Measurements from ENCODE around the gene CHST9. TPM values are rescaled to one million over a fixed set of nuclear protein-coding genes. Genes with fewer than 3 reads are reported as not detected.

Gene CHST9
- total and polyA plus RNA-seq, 2 of the 13 experiments (the other 11 are each of a cell fraction or from before 2014, with no cell fraction given) = 3.2 to 9.6 TPM

DNA sequence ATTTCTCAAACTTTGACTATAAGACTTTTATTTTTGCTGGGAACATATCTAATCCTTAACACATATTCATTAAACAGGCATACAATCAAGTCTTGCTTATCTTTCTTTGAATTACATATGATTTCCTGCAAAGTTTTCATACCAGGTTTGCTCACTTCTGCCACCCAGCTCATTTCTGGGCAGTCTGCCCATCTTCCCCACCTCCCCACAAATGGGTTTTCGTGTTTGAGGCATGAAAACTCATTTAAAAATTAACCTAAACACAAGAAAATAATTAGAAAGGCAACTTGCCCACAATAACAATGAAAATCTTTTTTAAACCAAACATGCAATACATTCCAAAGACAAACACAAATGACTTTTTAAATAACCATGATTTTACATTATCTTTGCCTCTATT lies 3.4 kb downstream of the CHST9 start (continued):
- TF ChIP-seq, protein P1, sequence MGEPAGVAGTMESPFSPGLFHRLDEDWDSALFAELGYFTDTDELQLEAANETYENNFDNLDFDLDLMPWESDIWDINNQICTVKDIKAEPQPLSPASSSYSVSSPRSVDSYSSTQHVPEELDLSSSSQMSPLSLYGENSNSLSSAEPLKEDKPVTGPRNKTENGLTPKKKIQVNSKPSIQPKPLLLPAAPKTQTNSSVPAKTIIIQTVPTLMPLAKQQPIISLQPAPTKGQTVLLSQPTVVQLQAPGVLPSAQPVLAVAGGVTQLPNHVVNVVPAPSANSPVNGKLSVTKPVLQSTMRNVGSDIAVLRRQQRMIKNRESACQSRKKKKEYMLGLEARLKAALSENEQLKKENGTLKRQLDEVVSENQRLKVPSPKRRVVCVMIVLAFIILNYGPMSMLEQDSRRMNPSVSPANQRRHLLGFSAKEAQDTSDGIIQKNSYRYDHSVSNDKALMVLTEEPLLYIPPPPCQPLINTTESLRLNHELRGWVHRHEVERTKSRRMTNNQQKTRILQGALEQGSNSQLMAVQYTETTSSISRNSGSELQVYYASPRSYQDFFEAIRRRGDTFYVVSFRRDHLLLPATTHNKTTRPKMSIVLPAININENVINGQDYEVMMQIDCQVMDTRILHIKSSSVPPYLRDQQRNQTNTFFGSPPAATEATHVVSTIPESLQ (CRISPR knock-in tag; conservative IDR thresholded peaks at IDR 0.05) = no peak
- TF ChIP-seq TCF7L2 (IDR thresholded peaks at IDR 0.05; ENCODE audit: low read depth, low read length) = no peak
- TF ChIP-seq ATAD3A (CRISPR knock-in tag; IDR thresholded peaks at IDR 0.05) = no peak
- no peak for TF ChIP-seq CBX2 (IDR thresholded peaks at IDR 0.05; ENCODE audit: low read depth, low read length)
- no peak for TF ChIP-seq CBX2 (CRISPR knock-in tag; IDR thresholded peaks at IDR 0.05; ENCODE audit: low read depth)
- no peak for TF ChIP-seq NFATC3 (CRISPR knock-in tag; IDR thresholded peaks at IDR 0.05)
- TF ChIP-seq, protein P2, sequence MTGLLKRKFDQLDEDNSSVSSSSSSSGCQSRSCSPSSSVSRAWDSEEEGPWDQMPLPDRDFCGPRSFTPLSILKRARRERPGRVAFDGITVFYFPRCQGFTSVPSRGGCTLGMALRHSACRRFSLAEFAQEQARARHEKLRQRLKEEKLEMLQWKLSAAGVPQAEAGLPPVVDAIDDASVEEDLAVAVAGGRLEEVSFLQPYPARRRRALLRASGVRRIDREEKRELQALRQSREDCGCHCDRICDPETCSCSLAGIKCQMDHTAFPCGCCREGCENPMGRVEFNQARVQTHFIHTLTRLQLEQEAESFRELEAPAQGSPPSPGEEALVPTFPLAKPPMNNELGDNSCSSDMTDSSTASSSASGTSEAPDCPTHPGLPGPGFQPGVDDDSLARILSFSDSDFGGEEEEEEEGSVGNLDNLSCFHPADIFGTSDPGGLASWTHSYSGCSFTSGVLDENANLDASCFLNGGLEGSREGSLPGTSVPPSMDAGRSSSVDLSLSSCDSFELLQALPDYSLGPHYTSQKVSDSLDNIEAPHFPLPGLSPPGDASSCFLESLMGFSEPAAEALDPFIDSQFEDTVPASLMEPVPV (CRISPR knock-in tag; IDR thresholded peaks at IDR 0.05) = no peak
- no peak for TF ChIP-seq IRF2 (CRISPR knock-in tag; IDR thresholded peaks at IDR 0.05)
- TF ChIP-seq ZNF660 (CRISPR knock-in tag; IDR thresholded peaks at IDR 0.05; ENCODE audit: borderline replicate concordance, low read depth) = no peak
- TF ChIP-seq ZNF7 (CRISPR knock-in tag; IDR thresholded peaks at IDR 0.05) = no peak
- TF ChIP-seq, protein P3, sequence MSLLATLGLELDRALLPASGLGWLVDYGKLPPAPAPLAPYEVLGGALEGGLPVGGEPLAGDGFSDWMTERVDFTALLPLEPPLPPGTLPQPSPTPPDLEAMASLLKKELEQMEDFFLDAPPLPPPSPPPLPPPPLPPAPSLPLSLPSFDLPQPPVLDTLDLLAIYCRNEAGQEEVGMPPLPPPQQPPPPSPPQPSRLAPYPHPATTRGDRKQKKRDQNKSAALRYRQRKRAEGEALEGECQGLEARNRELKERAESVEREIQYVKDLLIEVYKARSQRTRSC (CRISPR knock-in tag; IDR thresholded peaks at IDR 0.05; ENCODE audit: low read depth) = no peak
- TF ChIP-seq HMG20B (CRISPR knock-in tag; conservative IDR thresholded peaks at IDR 0.05) = no peak
- TF ChIP-seq NR3C1 (CRISPR knock-in tag; IDR thresholded peaks at IDR 0.05) = no peak
- no peak for TF ChIP-seq ZNF703 (CRISPR knock-in tag; IDR thresholded peaks at IDR 0.05; ENCODE audit: borderline replicate concordance)
